Measurements from ENCODE around the gene MAGEB10. TPM values are rescaled to one million over a fixed set of nuclear protein-coding genes. Genes with fewer than 3 reads are reported as not detected.

MAGEB10 gene
- total RNA-seq, 1 experiment from 2014 or later: not detected

DNA sequence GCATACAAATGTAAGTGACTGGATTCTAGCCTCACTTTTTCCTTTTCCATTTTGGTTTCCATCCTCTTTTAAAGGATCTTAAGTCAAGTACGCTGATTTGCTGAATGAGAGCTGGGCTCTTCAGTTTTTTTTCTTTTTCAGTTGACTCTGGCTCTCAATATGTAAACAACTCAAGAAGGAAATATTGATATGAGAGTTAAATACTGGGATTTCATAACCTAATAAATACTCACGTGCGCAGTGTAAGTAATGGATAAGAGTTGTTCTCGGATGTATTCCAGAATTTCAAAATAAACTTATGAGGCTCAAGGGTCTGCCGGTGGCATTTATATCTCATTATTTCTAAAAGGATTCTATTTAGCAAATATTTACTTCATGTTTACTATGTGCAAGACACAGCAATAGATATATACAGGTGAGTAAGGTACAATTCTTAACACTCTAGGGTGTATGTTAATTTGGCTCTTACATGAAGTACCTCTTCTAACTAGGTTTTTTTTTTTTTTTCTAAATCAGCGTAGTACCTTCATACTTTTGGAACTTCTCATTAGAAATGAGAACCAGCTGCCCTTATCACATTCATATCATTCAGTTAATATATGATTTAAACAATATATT lies 11.0 kb upstream of the MAGEB10 start:
- H3K27ac ChIP-seq (ENCODE audit: low read depth, low read length): no peak overlapping the region
- intact Hi-C loops (cut with micrococcal nuclease): no loop called here
- H3K4me2 ChIP-seq (ENCODE audit: low read length): no peak overlapping the region
- BruUV-seq (replicated peaks): no TSS peak
- H2AFZ ChIP-seq (ENCODE audit: low read depth, low read length, poor library complexity, severe bottlenecking): no peak overlapping the region
- H3K27me3 ChIP-seq (ENCODE audit: insufficient read depth, low read length): no peaks in the 10 kb centered on the region
- no peak overlapping the region for H3K4me3 ChIP-seq (replicated peaks in 1 of 2; ENCODE audit: low read depth in 1 of 2, low read length in 2 of 2)
- ChIA-PET POLR2A (no interaction called here), CTCF (interaction anchor here (0.6 kb wide), 1 partner anchor 1379 kb away, joined by 3 read pairs; no protein-coding TSS in a partner anchor), RAD21 (ENCODE audit: low non-redundant PET in 1 of 2, low total read pairs in 2 of 2, uncharacterized antibody in 2 of 2, unreplicated experiment in 2 of 2) (no interaction called here)
- no peaks in the 10 kb centered on the region for H3K36me3 ChIP-seq (ENCODE audit: control insufficient read depth in 1 of 2, insufficient read depth in 2 of 2, low read length in 2 of 2)
- H3K9me2 ChIP-seq (ENCODE audit: insufficient read depth): no peaks in the 10 kb centered on the region
- DNase-seq (ENCODE audit: low read depth, low spot score): no peak
- ATAC-seq: no peak
- H3K79me2 ChIP-seq (ENCODE audit: insufficient read depth, low read length): no peaks in the 10 kb centered on the region
- no peaks in the 10 kb centered on the region for H4K20me1 ChIP-seq (ENCODE audit: insufficient read depth)
- TF ChIP-seq CEBPB (IDR thresholded peaks at IDR 0.05; ENCODE audit: low read depth) (no peak), YY1 (IDR thresholded peaks at IDR 0.05; ENCODE audit: extremely low read depth, insufficient replicate concordance, low read depth, low read length) (no peak), POLR2AphosphoS5 (IDR thresholded peaks at IDR 0.05; ENCODE audit: low read depth, low read length) (no peak), ZNF274 (IDR thresholded peaks at IDR 0.05; ENCODE audit: low read depth, low read length) (no peak), SIN3A (IDR thresholded peaks at IDR 0.05; ENCODE audit: low read depth) (no peak), EZH2 (IDR thresholded peaks at IDR 0.05) (no peak), ZFX (IDR thresholded peaks at IDR 0.05) (no peak), CBX3 (IDR thresholded peaks at IDR 0.05; ENCODE audit: low read depth) (no peak), SRF (IDR thresholded peaks at IDR 0.05; ENCODE audit: low read depth) (no peak), ELF1 (IDR thresholded peaks at IDR 0.05; ENCODE audit: borderline replicate concordance, low read depth) (no peak)
- TF ChIP-seq, protein P1, sequence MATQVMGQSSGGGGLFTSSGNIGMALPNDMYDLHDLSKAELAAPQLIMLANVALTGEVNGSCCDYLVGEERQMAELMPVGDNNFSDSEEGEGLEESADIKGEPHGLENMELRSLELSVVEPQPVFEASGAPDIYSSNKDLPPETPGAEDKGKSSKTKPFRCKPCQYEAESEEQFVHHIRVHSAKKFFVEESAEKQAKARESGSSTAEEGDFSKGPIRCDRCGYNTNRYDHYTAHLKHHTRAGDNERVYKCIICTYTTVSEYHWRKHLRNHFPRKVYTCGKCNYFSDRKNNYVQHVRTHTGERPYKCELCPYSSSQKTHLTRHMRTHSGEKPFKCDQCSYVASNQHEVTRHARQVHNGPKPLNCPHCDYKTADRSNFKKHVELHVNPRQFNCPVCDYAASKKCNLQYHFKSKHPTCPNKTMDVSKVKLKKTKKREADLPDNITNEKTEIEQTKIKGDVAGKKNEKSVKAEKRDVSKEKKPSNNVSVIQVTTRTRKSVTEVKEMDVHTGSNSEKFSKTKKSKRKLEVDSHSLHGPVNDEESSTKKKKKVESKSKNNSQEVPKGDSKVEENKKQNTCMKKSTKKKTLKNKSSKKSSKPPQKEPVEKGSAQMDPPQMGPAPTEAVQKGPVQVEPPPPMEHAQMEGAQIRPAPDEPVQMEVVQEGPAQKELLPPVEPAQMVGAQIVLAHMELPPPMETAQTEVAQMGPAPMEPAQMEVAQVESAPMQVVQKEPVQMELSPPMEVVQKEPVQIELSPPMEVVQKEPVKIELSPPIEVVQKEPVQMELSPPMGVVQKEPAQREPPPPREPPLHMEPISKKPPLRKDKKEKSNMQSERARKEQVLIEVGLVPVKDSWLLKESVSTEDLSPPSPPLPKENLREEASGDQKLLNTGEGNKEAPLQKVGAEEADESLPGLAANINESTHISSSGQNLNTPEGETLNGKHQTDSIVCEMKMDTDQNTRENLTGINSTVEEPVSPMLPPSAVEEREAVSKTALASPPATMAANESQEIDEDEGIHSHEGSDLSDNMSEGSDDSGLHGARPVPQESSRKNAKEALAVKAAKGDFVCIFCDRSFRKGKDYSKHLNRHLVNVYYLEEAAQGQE (IDR thresholded peaks at IDR 0.05; ENCODE audit: low read depth): no peak
- TF ChIP-seq, protein P2, sequence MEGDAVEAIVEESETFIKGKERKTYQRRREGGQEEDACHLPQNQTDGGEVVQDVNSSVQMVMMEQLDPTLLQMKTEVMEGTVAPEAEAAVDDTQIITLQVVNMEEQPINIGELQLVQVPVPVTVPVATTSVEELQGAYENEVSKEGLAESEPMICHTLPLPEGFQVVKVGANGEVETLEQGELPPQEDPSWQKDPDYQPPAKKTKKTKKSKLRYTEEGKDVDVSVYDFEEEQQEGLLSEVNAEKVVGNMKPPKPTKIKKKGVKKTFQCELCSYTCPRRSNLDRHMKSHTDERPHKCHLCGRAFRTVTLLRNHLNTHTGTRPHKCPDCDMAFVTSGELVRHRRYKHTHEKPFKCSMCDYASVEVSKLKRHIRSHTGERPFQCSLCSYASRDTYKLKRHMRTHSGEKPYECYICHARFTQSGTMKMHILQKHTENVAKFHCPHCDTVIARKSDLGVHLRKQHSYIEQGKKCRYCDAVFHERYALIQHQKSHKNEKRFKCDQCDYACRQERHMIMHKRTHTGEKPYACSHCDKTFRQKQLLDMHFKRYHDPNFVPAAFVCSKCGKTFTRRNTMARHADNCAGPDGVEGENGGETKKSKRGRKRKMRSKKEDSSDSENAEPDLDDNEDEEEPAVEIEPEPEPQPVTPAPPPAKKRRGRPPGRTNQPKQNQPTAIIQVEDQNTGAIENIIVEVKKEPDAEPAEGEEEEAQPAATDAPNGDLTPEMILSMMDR (IDR thresholded peaks at IDR 0.05 in 2 of 3, conservative IDR thresholded peaks at IDR 0.05 in 1 of 3; ENCODE audit: borderline replicate concordance in 1 of 3, insufficient read depth in 1 of 3, low read depth in 2 of 3, low read length in 2 of 3): no peak
- TF ChIP-seq, protein P3, sequence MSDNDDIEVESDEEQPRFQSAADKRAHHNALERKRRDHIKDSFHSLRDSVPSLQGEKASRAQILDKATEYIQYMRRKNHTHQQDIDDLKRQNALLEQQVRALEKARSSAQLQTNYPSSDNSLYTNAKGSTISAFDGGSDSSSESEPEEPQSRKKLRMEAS (IDR thresholded peaks at IDR 0.05): no peak
- TF ChIP-seq, protein P4, sequence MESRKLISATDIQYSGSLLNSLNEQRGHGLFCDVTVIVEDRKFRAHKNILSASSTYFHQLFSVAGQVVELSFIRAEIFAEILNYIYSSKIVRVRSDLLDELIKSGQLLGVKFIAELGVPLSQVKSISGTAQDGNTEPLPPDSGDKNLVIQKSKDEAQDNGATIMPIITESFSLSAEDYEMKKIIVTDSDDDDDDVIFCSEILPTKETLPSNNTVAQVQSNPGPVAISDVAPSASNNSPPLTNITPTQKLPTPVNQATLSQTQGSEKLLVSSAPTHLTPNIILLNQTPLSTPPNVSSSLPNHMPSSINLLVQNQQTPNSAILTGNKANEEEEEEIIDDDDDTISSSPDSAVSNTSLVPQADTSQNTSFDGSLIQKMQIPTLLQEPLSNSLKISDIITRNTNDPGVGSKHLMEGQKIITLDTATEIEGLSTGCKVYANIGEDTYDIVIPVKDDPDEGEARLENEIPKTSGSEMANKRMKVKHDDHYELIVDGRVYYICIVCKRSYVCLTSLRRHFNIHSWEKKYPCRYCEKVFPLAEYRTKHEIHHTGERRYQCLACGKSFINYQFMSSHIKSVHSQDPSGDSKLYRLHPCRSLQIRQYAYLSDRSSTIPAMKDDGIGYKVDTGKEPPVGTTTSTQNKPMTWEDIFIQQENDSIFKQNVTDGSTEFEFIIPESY (IDR thresholded peaks at IDR 0.05; ENCODE audit: extremely low read depth, insufficient replicate concordance, low read length): no peak
- no peaks in the 10 kb centered on the region for H3K9me3 ChIP-seq (ENCODE audit: control insufficient read depth in 1 of 2, insufficient read depth in 1 of 2, low read depth in 1 of 2, low read length in 2 of 2)
- no peaks in the 10 kb centered on the region for H3K4me1 ChIP-seq (ENCODE audit: control insufficient read depth in 1 of 2, insufficient read depth in 2 of 2, low read length in 2 of 2)
- no peak overlapping the region for H3K9ac ChIP-seq (ENCODE audit: low read length)
